Fibroblast of upper back skin (primary cell): ENCODE measurements around the gene ODF4.
A peak's percentile ranks its signal among the peaks of the same experiment; 100 is the strongest.
"Not testable (repeated sequence)": the region's sequence is repeated elsewhere in the genome, so short reads cannot be mapped to it uniquely, and the experiment has no call there.

Experiments
- DNase-seq: peaks from one replicate; pipeline ENCODE4 v3.0.0-alpha.2; 2013

Gene ODF4

GRCh38 chr17:8326511-8327302 lies 12.9 kb upstream of the ODF4 start:
- DNase-seq = peak; percentile 24

GRCh38 chr17:8327303-8327649 lies 12.4 kb upstream of the ODF4 start:
- DNase-seq = no peak

GRCh38 chr17:8332128-8332527 lies 7.5 kb upstream of the ODF4 start:
- DNase-seq = no peak

GRCh38 chr17:8332688-8333087 lies 7.0 kb upstream of the ODF4 start:
- DNase-seq = no peak

- no peak for DNase-seq
Observed at GRCh38 chr17:8333281-8333680, 6.4 kb upstream of the ODF4 start.

- DNase-seq = no peak
Observed at GRCh38 chr17:8337802-8338752, 1.6 kb upstream of the ODF4 start.

GRCh38 chr17:8338753-8339140 lies 893 bp upstream of the ODF4 start:
- DNase-seq = peak; percentile 36

- DNase-seq = peak; percentile 48
Observed at GRCh38 chr17:8341456-8341855, 1.8 kb downstream of the ODF4 start.

GRCh38 chr17:8345052-8345690 lies 5.5 kb downstream of the ODF4 start:
- no peak for DNase-seq

- DNase-seq = no peak
Observed at GRCh38 chr17:8345951-8346665, 6.5 kb downstream of the ODF4 start.

GRCh38 chr17:8347001-8347400 lies 7.4 kb downstream of the ODF4 start:
- DNase-seq = not testable (repeated sequence)

- no peak for DNase-seq
Observed at GRCh38 chr17:8350339-8350738, 10.7 kb downstream of the ODF4 start.

- DNase-seq = no peak
Observed at GRCh38 chr17:8353736-8354135, 14.1 kb downstream of the ODF4 start.

GRCh38 chr17:8354236-8354635 lies 14.6 kb downstream of the ODF4 start:
- DNase-seq = no peak

GRCh38 chr17:8357910-8358309 lies 18.3 kb downstream of the ODF4 start:
- no peak for DNase-seq

- peak; percentile 87 for DNase-seq
Observed at GRCh38 chr17:8359769-8360168, 20.1 kb downstream of the ODF4 start.

- no peak for DNase-seq
Observed at GRCh38 chr17:8360260-8360659, 20.6 kb downstream of the ODF4 start.

GRCh38 chr17:8360751-8361150 lies 21.1 kb downstream of the ODF4 start:
- DNase-seq = peak; percentile 35

GRCh38 chr17:8362651-8363332 lies 23.2 kb downstream of the ODF4 start:
- DNase-seq = no peak

GRCh38 chr17:8365143-8365542 lies 25.5 kb downstream of the ODF4 start:
- peak; percentile 38 for DNase-seq

- DNase-seq = peak; percentile 83
Observed at GRCh38 chr17:8366231-8366630, 26.6 kb downstream of the ODF4 start.

GRCh38 chr17:8368193-8368592 lies 28.6 kb downstream of the ODF4 start:
- no peak for DNase-seq
